SKM-1 treated with dmso at 0.1 percent for 144 hours (cell line): ENCODE data around the gene PRSS36.
"Not testable (repeated sequence)": the region's sequence is repeated elsewhere in the genome, so short reads cannot be mapped to it uniquely, and the experiment has no call there.

Experiments used
- DNase-seq: peaks from one replicate; lab custom pipeline; 2025; ENCODE audit not compliant: unreplicated experiment; lab: John Stamatoyannopoulos, UW

Gene PRSS36

DNA sequence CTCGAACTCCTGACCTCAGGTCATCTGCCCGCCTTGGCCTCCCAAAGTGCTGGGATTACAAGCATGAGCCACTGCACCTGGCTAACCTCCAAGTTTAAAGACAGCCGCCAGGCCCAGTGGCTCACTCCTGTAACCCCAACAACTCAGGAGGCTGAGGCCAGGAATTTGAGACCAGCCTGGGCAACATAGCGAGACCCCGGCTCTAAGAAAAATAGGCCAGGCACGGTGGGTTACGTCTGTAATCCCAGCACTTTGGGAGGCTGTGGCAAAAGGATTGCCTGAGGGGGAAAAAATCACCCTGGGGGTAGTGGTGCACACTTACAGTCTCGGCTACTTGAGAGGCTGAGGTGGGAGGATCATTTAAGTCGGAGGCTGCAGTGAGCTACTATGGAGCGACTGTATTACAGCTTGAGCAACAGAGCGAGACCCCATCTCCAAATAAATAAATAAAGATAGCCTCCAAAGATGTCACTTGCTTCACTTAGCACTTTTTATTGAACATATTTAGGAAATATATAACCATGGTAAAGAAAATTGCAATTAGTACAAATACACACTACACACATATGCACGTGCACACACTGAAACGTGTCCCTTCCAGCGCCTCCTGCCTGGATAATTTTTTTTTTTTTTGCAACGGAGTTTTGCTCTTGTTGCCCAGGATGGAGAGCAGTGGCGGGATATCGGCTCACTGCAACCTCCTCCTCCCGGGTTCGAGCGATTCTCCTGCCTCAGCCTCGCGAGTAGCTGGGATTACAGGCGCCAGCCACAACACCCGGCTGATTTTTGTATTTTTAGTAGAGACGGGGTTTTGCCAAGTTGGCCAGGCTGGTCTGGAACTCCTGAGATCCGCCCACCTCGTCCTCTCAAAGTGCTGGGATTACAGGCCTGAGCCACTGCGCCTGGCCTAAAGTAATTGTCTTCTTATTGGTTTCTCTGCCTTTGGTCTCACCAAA, 43.1 kb downstream of the PRSS36 start:
- DNase-seq: no peak

DNA sequence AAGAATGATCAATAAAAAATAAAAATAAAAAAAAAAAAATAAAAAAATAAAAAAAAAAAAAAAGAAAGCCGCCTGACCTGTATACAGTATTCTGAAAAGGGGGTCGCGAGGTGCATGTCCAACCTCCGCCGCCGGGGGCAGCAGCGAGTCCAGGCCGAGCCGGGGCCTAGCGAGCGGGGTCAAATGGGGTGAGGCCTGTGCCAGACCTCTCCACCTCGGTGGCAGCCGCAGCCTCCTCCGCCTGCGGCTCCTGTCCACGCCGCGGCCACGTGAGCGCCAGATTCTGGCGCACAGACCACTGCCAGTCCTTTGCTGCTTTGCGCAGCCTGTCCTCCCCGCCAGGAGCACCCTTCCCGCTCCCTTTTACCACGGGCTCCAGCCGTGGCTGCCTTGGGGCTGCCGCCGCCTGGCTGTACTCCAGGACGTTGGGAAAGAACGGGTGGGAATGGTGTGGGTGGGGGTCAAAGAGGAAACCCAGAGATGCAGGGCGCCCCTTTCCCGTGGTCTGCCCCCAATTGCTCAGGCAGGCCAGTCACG, 44.1 kb downstream of the PRSS36 start:
- DNase-seq: peak; percentile 88

DNA sequence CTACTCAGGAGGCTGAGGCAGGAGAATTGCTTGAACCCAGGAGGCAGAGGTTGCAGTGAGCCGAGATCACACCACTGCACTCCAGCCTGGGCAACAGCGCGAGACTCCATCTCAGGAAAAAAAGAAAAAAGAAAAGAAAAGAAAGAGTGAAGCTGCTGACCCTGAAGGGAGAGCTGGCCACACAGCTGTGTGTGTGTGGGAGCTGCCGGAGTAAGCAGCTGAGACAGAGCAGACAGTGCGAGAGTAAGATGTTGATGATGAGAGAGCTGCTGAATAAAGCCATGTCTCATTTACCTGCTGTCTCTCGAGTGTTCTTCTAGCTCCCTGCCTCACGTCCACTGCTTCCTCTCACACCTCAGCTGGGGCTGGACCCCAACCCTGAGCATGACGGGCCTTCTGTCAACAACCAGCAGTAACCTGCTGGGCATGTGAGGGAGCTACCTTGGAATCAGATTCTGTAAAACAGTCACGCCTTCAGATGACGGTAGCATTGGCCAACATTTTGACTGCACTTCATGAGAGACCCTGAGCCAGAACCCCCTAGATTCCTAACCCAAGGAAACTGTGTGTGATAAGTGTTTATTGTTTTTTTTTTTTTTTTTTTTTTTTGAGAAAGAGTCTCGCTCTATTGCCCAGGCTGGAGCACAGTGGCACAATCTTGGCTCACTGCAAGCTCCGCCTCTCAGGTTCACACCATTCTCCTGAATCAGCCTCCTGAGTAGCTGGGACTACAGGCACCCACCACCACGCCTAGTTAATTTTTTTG, 48.8 kb downstream of the PRSS36 start:
- not testable (repeated sequence) for DNase-seq

DNA sequence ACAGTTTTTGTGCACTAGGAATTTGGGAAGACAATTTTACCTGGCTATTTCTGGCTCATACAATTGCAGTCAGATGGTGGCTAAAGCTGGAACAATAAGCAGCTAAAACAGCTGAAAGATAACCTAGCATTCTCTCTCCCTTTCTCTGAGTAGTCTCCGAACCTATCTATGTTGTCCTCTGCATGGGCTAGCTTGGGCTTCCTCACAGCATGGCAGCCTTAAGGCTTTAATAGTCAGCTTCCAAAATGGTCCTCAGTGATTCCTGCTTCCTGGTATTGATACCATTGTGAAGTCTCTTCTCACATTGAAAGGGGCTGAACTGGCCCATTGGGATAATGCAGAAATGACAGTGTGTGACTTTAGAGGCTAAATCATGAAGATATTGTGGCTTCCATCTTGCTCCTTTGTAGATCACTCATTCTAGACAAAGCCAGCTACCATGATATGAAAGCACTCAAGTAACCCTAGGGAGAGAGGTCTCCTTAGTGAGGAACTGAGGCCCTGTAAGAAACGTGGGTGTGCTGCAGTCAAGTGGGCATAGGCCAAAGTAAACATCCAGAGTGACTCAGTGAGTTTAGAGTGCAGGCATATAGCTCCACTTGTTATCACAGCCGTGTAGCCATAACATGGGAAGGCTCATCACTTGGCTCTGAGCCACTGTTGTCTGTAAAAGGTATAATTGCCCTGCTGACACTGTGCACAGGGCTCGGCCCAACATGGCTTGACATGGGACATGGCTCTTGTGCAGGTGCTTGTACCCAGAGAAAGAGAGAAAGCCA, 49.8 kb downstream of the PRSS36 start:
- DNase-seq: no peak

DNA sequence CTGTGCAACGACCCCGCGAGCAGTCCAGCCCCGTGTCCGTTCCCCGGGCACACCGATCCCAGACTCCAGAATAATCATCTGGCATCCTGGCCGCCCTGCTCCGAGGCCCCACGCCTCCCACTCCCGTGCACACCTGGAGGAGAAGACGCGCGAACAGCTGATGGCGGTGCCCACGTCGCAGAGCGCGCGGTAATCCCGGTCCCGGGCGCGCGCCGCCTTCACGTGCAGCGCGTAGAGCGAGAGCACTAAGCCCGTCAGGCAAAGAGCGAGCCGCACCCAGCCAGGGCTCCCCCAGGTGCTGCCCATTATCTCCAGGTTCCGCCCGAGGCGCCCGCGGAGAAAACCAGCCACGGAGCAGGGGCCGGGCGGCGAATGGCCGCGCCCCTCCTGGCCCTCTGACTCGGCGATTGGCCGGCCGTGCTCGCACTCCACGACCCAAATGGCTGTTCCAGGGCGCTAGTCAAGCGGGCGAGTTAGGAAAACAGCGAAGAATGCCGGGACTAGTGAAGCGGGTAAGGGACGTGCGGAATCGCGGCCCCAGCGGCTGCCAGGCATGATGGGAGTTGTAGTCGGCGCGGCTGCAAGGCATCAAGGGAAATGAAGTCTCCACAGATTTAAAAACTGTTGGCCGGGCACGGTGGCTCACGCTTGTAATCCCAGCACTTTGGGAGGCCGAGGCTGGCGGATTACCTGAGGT, 55.3 kb downstream of the PRSS36 start, which contains the start of gene VKORC1:
Gene VKORC1, minus strand, starts transcription at position 374 of the 697 bp plus-strand sequence. Its CDS starts 68 bp downstream, at position 306.
- DNase-seq: peak; percentile 97

DNA sequence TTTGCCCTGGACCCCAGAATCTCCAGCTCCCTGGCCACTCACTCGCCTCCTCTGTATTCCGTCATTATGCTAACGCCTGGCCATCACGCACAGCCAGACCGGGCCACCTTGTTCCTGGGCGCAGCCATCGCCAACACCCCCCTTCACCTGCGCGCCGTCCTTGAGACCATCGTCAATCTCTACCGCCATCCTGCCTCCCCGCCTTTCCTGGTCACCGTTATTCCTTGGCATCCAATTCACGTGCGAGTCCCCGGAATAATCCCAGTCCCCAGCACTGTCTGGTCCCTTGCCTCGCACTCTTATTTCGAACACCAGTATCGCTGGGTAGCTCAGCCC, 55.8 kb downstream of the PRSS36 start:
- no peak for DNase-seq

DNA sequence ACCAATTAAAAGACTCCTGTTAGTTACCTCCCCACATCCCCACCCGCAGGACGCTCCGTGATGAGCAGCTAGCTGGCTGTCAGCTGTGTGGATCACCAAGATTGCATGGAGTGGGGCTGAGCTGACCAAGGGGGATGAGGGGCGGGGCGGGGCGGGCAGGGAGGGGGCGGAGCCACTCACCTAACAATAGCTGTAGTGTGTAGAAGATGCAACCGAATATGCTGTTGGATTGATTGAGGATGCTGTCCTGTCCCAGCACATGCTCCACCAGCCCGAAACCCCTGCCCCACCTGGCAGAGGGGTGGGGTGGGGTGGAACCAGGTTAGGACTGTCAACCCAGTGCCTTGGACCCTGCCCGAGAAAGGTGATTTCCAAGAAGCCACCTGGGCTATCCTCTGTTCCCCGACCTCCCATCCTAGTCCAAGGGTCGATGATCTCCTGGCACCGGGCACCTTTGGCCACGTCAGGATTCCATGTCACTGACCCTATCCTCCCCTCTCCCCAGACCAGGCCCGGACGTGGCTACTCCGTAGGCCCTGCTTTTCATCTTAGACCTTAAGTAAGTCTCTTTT, 56.6 kb downstream of the PRSS36 start:
- no peak for DNase-seq

DNA sequence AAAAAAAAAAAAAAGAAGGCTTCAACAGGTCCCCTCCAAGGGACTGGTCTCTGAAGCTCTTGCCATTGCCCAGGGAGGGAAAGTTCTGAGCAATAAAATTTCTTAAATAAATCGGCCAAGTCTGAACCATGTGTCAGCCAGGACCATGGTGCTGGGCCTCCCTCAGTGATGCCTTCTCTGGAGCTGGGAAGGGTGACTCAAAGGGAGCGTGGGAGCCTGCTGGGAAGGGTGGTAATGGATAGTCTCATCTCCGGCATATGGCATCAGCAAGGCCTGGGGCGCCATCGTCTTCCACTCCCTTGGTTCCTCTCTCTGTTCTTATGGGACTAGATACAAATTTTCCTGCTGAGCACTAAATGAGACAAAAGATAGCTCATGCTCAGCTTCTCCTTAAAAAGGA, 57.5 kb downstream of the PRSS36 start:
- no peak for DNase-seq

DNA sequence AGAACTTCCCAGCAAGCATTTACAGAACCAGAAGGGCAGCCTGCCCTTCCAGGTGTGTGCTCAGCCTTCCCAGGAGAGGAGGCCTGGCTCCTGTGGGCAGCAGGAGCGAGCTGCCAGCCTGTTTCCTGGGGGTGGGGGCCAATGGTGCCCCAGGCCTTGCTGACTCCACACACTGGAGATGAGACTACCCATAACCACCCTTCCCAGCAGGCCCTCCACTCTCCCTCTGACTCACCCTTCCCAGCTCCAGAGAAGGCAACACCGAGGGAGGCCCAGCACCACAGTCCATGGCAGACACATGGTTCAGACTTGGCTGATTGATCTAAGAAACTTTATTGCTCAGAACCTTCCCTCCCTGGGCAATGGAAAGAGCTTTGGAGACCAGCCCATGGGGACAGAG, 59.3 kb downstream of the PRSS36 start:
- no peak for DNase-seq

DNA sequence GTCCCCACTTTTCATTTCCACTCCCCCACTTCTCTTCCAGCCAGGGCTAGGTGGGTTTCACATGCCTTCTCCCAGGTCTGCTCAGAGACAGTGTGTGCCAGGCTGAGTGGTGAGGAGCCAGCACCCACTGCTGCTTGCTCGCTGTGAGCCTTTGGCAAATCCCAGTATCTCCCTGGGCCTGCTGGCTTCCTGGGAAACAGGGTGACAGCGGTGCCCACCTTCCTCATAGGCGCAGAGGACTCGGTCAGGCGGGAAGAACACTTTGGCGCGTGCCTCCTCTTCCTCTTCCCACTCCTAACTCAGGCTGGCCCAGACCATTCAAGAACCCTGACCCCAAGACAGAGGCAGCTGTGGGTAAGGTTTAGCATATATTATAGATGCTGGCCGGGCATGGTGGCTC, 60.7 kb downstream of the PRSS36 start:
- no peak for DNase-seq
